Renal cortical epithelial cell (primary cell): ENCODE measurements around the gene SFMBT1. TPM values are rescaled to one million over a fixed set of nuclear protein-coding genes. Genes with fewer than 3 reads are reported as not detected.

Experiments
- DNase-seq: peaks from one replicate; pipeline ENCODE4 v3.0.0-alpha.2; 2011; ENCODE audit warnings: low read depth
- total RNA-seq: library from RNA; depleted of rRNA; stranded (reverse); fragments of >200 nt; gene quantifications from 2 replicates; pipeline ENCODE4 v1.2.3, GENCODE V29; 2014

The SFMBT1 gene
- total RNA-seq, 1 donor from 2014 or later = 6.0 TPM

- DNase-seq = no peak
Measured at GRCh38 chr3:52856666-52857065, 189.2 kb downstream of the SFMBT1 start.

GRCh38 chr3:52854013-52854412, 191.9 kb downstream of the SFMBT1 start:
- DNase-seq = peak; percentile 11

Other genes starting within 250 kb of the SFMBT1 start
- gene ITIH4, start 215.4 kb downstream of the SFMBT1 start, total RNA-seq = 1.9 TPM in 1 of 2 replicates, not detected in the other
- not detected in 2 replicates for gene MUSTN1, start 211.1 kb downstream of the SFMBT1 start, total RNA-seq
- gene STIMATE, start 148.5 kb downstream of the SFMBT1 start, total RNA-seq = 11.5 and 12.1 TPM in 2 replicates
- gene RFT1, start 84.4 kb upstream of the SFMBT1 start, total RNA-seq = 15.0 and 16.5 TPM in 2 replicates
- 4.0 and 14.1 TPM in 2 replicates for gene PRKCD, start 115.1 kb upstream of the SFMBT1 start, total RNA-seq
- gene TKT, start 209.9 kb upstream of the SFMBT1 start, total RNA-seq = 442 and 590 TPM in 2 replicates